HepG2 (cell line): ENCODE measurements around the gene PLPPR4. TPM values are rescaled to one million over a fixed set of nuclear protein-coding genes. Genes with fewer than 3 reads are reported as not detected.

Experiments
- ATAC-seq: fragments of 200-7000 bp; cut with Tn5 transposase; 3 replicates; pipeline ENCODE4 v1.9.1; 2020; ENCODE audit warnings: mild to moderate bottlenecking, moderate library complexity
- BruUV-seq: library from RNA; stranded (reverse); fragments of 400-500 nt; replicated peaks from 2 replicates; lab custom pipeline; 2021; lab: Mats Ljungman, UMichigan
- CTCF ChIA-PET: fragments of 300-600 bp; formaldehyde crosslinking; extraction: SDS; loops from one replicate; lab custom pipeline; 2021; ENCODE audit warnings: low total read pairs, inconsistent platforms, low intra/inter-chr PET ratio; lab: Yijun Ruan, JAX
- POLR2A ChIA-PET: fragments of 350-600 bp; sonication (Branson Sonifier 250); formaldehyde crosslinking; loops from one replicate; lab custom pipeline; 2020; ENCODE audit warnings: antibody characterized with exemption, inconsistent platforms; lab: Yijun Ruan, JAX
- DNase-seq: peaks from one replicate; pipeline ENCODE4 v3.0.0-alpha.2; 2015; ENCODE audit warnings: low spot score
- FAIRE-seq: peaks from 3 replicates; lab custom pipeline; 2011; peaks lifted over from hg19 to GRCh38; lab: Jason Lieb, UNC
- H2AFZ ChIP-seq: one replicate; pipeline ENCODE4 v1.6.1; 2011; ENCODE audit warnings: low read length, inconsistent platforms
- H3K27ac ChIP-seq: fragments of 300-600 bp; 3 replicates; pipeline ENCODE4 v1.8.0; 2011; ENCODE audit warnings: mixed run types, mild to moderate bottlenecking, mixed read lengths, low read length, inconsistent platforms; ENCODE audit not compliant: insufficient read depth; ENCODE audit errors: extremely low read length
- H3K27me3 ChIP-seq, 2 experiments: fragments of 200-600 bp in 1 of 2; 2 replicates in 1 of 2; 3 replicates in 1 of 2; pipeline versions ENCODE4 v1.6.0 to v1.8.0; 2011; ENCODE audit warnings: low read length in 2 of 2, mild to moderate bottlenecking in 2 of 2, moderate library complexity in 2 of 2, inconsistent platforms in 1 of 2; ENCODE audit not compliant: insufficient read depth in 2 of 2, control insufficient read depth in 1 of 2
- H3K36me3 ChIP-seq, 2 experiments: fragments of 200-600 bp in 1 of 2; replicated peaks in 1 of 2; 2 replicates in 1 of 2; 3 replicates in 1 of 2; pipeline versions ENCODE4 v1.5.1 to v1.8.0; 2011; ENCODE audit warnings: low read length in 2 of 2, inconsistent platforms in 1 of 2; ENCODE audit not compliant: insufficient read depth in 2 of 2, control insufficient read depth in 1 of 2
- H3K4me1 ChIP-seq: 2 replicates; pipeline ENCODE4 v1.5.1; 2012; ENCODE audit warnings: low read length, inconsistent platforms; ENCODE audit not compliant: insufficient read depth
- H3K4me2 ChIP-seq: 2 replicates; pipeline ENCODE4 v1.6.0; 2011; ENCODE audit warnings: low read depth, low read length, inconsistent platforms
- H3K4me3 ChIP-seq, 3 experiments: fragments of 200-600 bp in 1 of 3; sonication (generic), shearing (Covaris generic) in 1 of 3; replicated peaks in 1 of 3; 2 replicates each; pipeline ENCODE4 v1.5.1; 2011 to 2016; ENCODE audit warnings: low read length in 3 of 3, inconsistent platforms in 2 of 3, low read depth in 2 of 3, mild to moderate bottlenecking in 2 of 3, control low read depth in 1 of 3, mixed read lengths in 1 of 3; ENCODE audit not compliant: insufficient read depth in 1 of 3
- H3K79me2 ChIP-seq: one replicate; pipeline ENCODE4 v1.6.1; 2011; ENCODE audit warnings: low read length, inconsistent platforms; ENCODE audit not compliant: insufficient read depth
- H3K9ac ChIP-seq: 2 replicates; pipeline ENCODE4 v1.6.0; 2011; ENCODE audit warnings: mild to moderate bottlenecking, low read depth, low read length, inconsistent platforms; ENCODE audit not compliant: insufficient read depth
- H3K9me3 ChIP-seq: 2 replicates; pipeline ENCODE4 v1.5.1; 2012; ENCODE audit warnings: mild to moderate bottlenecking, low read length
- H4K20me1 ChIP-seq: 2 replicates; pipeline ENCODE4 v1.6.0; 2011; ENCODE audit warnings: inconsistent platforms, mild to moderate bottlenecking, low read length, moderate library complexity; ENCODE audit not compliant: insufficient read depth
- PLSCR1 ChIP-seq: sonication (generic); formaldehyde crosslinking; IDR thresholded peaks from 2 replicates; pipeline ENCODE4 v1.5.0; 2020; ENCODE audit warnings: missing genetic modification reagents, mild to moderate bottlenecking, borderline replicate concordance
- RBFOX2 ChIP-seq: fragments of 200-400 bp; formaldehyde crosslinking; IDR thresholded peaks from 2 replicates; pipeline ENCODE4 v1.6.1; 2017; ENCODE audit warnings: low read depth, mild to moderate bottlenecking, low read length
- ZFP1 ChIP-seq: IDR thresholded peaks from 2 replicates; pipeline ENCODE4 v1.6.1; 2016
- ZNF432 ChIP-seq: sonication (generic); formaldehyde crosslinking; IDR thresholded peaks from 2 replicates; pipeline ENCODE4 v1.5.0; 2020; ENCODE audit warnings: missing genetic modification reagents, mild to moderate bottlenecking, borderline replicate concordance
- ZNF678 ChIP-seq: sonication (generic); formaldehyde crosslinking; IDR thresholded peaks from 2 replicates; pipeline ENCODE4 v1.4.0; 2020; ENCODE audit warnings: mild to moderate bottlenecking, missing genetic modification reagents
- WGBS: methylation state at CpG from one replicate; pipeline ENCODE4 v1.1.6; 2017; ENCODE audit warnings: low lambda C conversion rate; 5-methylcytosine and 5-hydroxymethylcytosine counted together
- in situ Hi-C: cut with HindIII; loops from 2 replicates; pipeline ENCODE4 v1.10.0; 2017; ENCODE audit warnings: low pct_unique_long_range_greater_than_20kb; ENCODE audit not compliant: extremely low pct_ligation_motif_present
- intact Hi-C: fragments of 100-400 bp; cut with micrococcal nuclease; formaldehyde crosslinking; loops from one replicate; pipeline ENCODE4 v1.10.0; 2022; ENCODE audit not compliant: unreplicated experiment
- polyA plus RNA-seq, 8 experiments: library from polyadenylated mRNA; depleted of rRNA in 3 of 8; stranded (reverse) in 7 of 8; unstranded in 1 of 8; fragments of >200 nt; fragmentation: Illumina TruSeq in 4 of 8; extraction: Trizol in 4 of 8; gene quantifications; 2 replicates each; pipeline versions ENCODE4 v1.2.1 to v1.2.3, GENCODE V29; 2011 to 2016; ENCODE audit warnings: low read depth in 4 of 8, missing spikeins in 1 of 8, mixed read lengths in 1 of 8; ENCODE audit not compliant: insufficient read depth in 1 of 8
- total RNA-seq, 5 experiments: library from RNA; depleted of rRNA; stranded (reverse); fragments of >200 nt; fragmentation: Illumina TruSeq; extraction: Trizol; gene quantifications; 2 replicates each; pipeline ENCODE4 v1.2.3, GENCODE V29; 2016; ENCODE audit warnings: low read depth in 1 of 5

PLPPR4 gene
- total and polyA plus RNA-seq, 2 of the 13 experiments (the other 11 are each of a cell fraction or from before 2014, with no cell fraction given): not detected

DNA sequence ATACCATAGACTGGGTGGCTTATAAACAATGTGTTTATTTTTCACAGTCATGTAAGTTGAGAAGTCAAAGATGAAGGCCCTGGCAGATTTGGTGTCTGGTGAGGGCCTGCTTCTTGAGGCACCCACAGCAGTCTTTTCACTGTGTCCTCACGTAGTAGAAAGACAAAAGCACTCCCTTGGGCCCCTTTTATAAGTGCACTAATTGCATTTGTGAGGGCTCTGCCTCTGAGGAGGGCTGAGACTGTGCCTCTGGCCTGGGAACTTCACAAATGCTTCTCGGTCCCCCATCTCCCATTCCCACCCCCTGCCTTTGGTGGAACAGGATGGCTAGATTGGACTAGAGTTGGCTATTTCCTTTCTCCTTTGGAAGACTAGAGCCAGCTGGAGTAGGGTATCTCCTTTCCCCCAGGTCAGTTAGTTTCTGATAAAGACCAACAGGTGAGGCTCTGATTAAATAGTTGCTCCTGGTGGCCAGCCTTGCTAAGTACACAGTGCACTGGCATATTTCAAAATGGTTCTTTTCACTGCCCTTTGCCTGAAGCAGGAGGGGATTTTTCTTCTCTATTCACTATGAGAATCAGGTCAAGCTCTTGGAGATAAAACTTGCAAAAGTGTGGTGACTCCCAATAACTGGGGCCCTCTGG, 82.9 kb downstream of the PLPPR4 start:
- TF ChIP-seq RBFOX2 (no peak), ZNF678 (CRISPR knock-in tag) (no peak)
- TF ChIP-seq, all 625 proteins: peak for 0
- ATAC-seq: peak; percentile 80
- Histone ChIP-seq H3K9me3 (no peaks in the 10 kb centered on the region), H2AFZ (no peak overlapping the region), H3K9ac (no peak overlapping the region), H3K36me3 (no peaks in the 10 kb centered on the region), H3K4me3 (no peak overlapping the region), H3K4me1 (no peaks in the 10 kb centered on the region), H3K27me3 (no peaks in the 10 kb centered on the region), H3K4me2 (no peak overlapping the region), H3K79me2 (no peaks in the 10 kb centered on the region), H4K20me1 (no peaks in the 10 kb centered on the region), H3K27ac (no peak overlapping the region)
- ChIA-PET CTCF (no interaction called here), POLR2A (no interaction called here)
- WGBS: 23% methylated on average over 2 of the region's 2 CpGs
- intact Hi-C loops (no loop called here), in situ Hi-C loops (no loop called here)
- no TSS peak for BruUV-seq
- DNase-seq: no peak
- no peak for FAIRE-seq

- ATAC-seq (no peak), DNase-seq (no peak), FAIRE-seq (no peak)
- H3K27ac ChIP-seq: no peak overlapping the region
- no TSS peak for BruUV-seq
- in situ Hi-C loops: no loop called here
- TF ChIP-seq ZFP1 (CRISPR knock-in tag) (no peak), PLSCR1 (CRISPR knock-in tag) (no peak), ZNF432 (CRISPR knock-in tag) (no peak)
- H3K79me2 ChIP-seq: no peaks in the 10 kb centered on the region
- no peak overlapping the region for H3K9ac ChIP-seq
- no peaks in the 10 kb centered on the region for H3K9me3 ChIP-seq
- no peaks in the 10 kb centered on the region for H3K36me3 ChIP-seq
- H4K20me1 ChIP-seq: no peaks in the 10 kb centered on the region
- H3K4me2 ChIP-seq: no peak overlapping the region
- POLR2A ChIA-PET: no interaction called here
- WGBS: 4% methylated on average over 5 of the region's 5 CpGs
- no peak overlapping the region for H3K4me3 ChIP-seq
- H3K27me3 ChIP-seq: no peaks in the 10 kb centered on the region
- intact Hi-C loops: no loop called here
- H3K4me1 ChIP-seq: no peaks in the 10 kb centered on the region
- CTCF ChIA-PET: no interaction called here
- H2AFZ ChIP-seq: no peak overlapping the region
Observed at GRCh38 chr1:99348397-99349132, 84.3 kb downstream of the PLPPR4 start.
